Tibial nerve (tissue), 3 donors: ENCODE results near the gene COX14.
A peak's percentile ranks its signal among the peaks of the same experiment; 100 is the strongest.

Experiments
- CTCF ChIP-seq, 5 experiments: fragments of 200-600 bp in 3 of 5; fragments of 450-650 bp in 2 of 5; sonication (generic) in 3 of 5; IDR thresholded peaks; one replicate each; pipeline ENCODE4 v1.5.1; 2016 to 2019; ENCODE audit warnings: antibody characterized with exemption in 5 of 5, mild to moderate bottlenecking in 3 of 5, moderate library complexity in 2 of 5
- POLR2A ChIP-seq, 2 donors: fragments of 450-650 bp; IDR thresholded peaks; one replicate each; pipeline ENCODE4 v1.6.1; 2017; ENCODE audit warnings: antibody characterized with exemption in 2 of 2, mild to moderate bottlenecking in 2 of 2, moderate library complexity in 2 of 2

GRCh38 chr12:50103767-50104321 is 8.2 kb upstream of the COX14 start, which contains the start of gene GPD1:
- TF ChIP-seq CTCF (IDR thresholded peaks at IDR 0.05), result no peak
- TF ChIP-seq POLR2A (IDR thresholded peaks at IDR 0.05), result peak in 1 of 2 donors; percentile 45
